ENCODE results near the gene RPAIN.
A peak's percentile ranks its signal among the peaks of the same experiment; 100 is the strongest.

Gene RPAIN

GRCh38 chr17:5419959-5420653 is at the start of gene RPAIN:
Gene RPAIN (plus strand): TSS chr17:5420182. CDS start chr17:5420211, 29 bp downstream.
- peak; percentile 82 for DNase-seq

GRCh38 chr17:5370411-5370810 is 49.6 kb upstream of the RPAIN start:
- no peak for DNase-seq

GRCh38 chr17:5373112-5373511 is 46.9 kb upstream of the RPAIN start:
- no peak for DNase-seq

GRCh38 chr17:5378566-5379207 is 41.3 kb upstream of the RPAIN start:
- no peak for DNase-seq

GRCh38 chr17:5379351-5380107 is 40.5 kb upstream of the RPAIN start:
- no peak for DNase-seq

- no peak for DNase-seq
Measured at GRCh38 chr17:5380491-5381135, 39.4 kb upstream of the RPAIN start.

- DNase-seq: peak; percentile 8
Measured at GRCh38 chr17:5381542-5381941, 38.4 kb upstream of the RPAIN start.

- DNase-seq: no peak
Measured at GRCh38 chr17:5391678-5392077, 28.3 kb upstream of the RPAIN start.

GRCh38 chr17:5396612-5397011 is 23.4 kb upstream of the RPAIN start:
- no peak for DNase-seq

- no peak for DNase-seq
Measured at GRCh38 chr17:5399767-5400166, 20.2 kb upstream of the RPAIN start.

- DNase-seq: no peak
Measured at GRCh38 chr17:5405400-5405799, 14.6 kb upstream of the RPAIN start.

- DNase-seq: no peak
Measured at GRCh38 chr17:5408186-5408585, 11.8 kb upstream of the RPAIN start.

- no peak for DNase-seq
Measured at GRCh38 chr17:5410594-5411272, 9.2 kb upstream of the RPAIN start.

GRCh38 chr17:5413682-5414081 is 6.3 kb upstream of the RPAIN start:
- peak; percentile 87 for DNase-seq

GRCh38 chr17:5416901-5417300 is 3.1 kb upstream of the RPAIN start:
- DNase-seq: no peak

GRCh38 chr17:5418858-5419355 is 1.1 kb upstream of the RPAIN start:
- no peak for DNase-seq

- DNase-seq: peak; percentile 97
Measured at GRCh38 chr17:5419356-5419958, 525 bp upstream of the RPAIN start, which contains the start of gene NUP88. Gene NUP88 (minus strand): TSS chr17:5419662. CDS start chr17:5419650, 12 bp downstream.

GRCh38 chr17:5422505-5422904 is 2.5 kb downstream of the RPAIN start:
- peak; percentile 70 for DNase-seq

GRCh38 chr17:5424909-5425308 is 4.9 kb downstream of the RPAIN start:
- DNase-seq: no peak

GRCh38 chr17:5425826-5426225 is 5.8 kb downstream of the RPAIN start:
- no peak for DNase-seq

GRCh38 chr17:5429191-5429887 is 9.4 kb downstream of the RPAIN start:
- DNase-seq: no peak
